Esophagus squamous epithelium (tissue), 5 donors: ENCODE data around the gene PANX2. TPM values are rescaled to one million over a fixed set of nuclear protein-coding genes. Genes with fewer than 3 reads are reported as not detected.

ENCODE experiments used
- DNase-seq: peaks from one replicate; lab custom pipeline; 2025; lab: John Stamatoyannopoulos, UW
- H3K27ac ChIP-seq, 4 donors: fragments of 200-600 bp; sonication (generic); one replicate each; pipeline ENCODE4 v1.5.1; 2016 to 2019; ENCODE audit warnings: mild to moderate bottlenecking in 1 of 4
- H3K27me3 ChIP-seq, 4 donors: fragments of 200-600 bp; sonication (generic); 1 replicate in 3 of 4; 2 replicates in 1 of 4; pipeline versions ENCODE4 v1.5.1 to v1.6.0; 2017 to 2021; ENCODE audit warnings: antibody characterized with exemption in 1 of 4
- H3K36me3 ChIP-seq, 3 donors: fragments of 200-600 bp; sonication (generic); one replicate each; pipeline ENCODE4 v1.5.1; 2016 to 2019
- H3K4me1 ChIP-seq, 3 donors: fragments of 200-600 bp; sonication (generic); one replicate each; pipeline ENCODE4 v1.5.1; 2017 to 2019
- H3K4me3 ChIP-seq, 4 donors: fragments of 200-600 bp; sonication (generic); 1 replicate in 3 of 4; 2 replicates in 1 of 4; pipeline ENCODE4 v1.5.1; 2016 to 2019; ENCODE audit warnings: mild to moderate bottlenecking in 2 of 4, moderate library complexity in 1 of 4
- H3K9me3 ChIP-seq, 3 donors: fragments of 200-600 bp; sonication (generic); one replicate each; pipeline ENCODE4 v1.5.1; 2016 to 2019
- CTCF ChIP-seq, 6 experiments: fragments of 450-650 bp in 4 of 6; fragments of 200-600 bp in 2 of 6; sonication (generic) in 2 of 6; IDR thresholded peaks; one replicate each; pipeline ENCODE4 v1.5.1; 2016 to 2019; ENCODE audit warnings: antibody characterized with exemption in 6 of 6, mild to moderate bottlenecking in 4 of 6, moderate library complexity in 4 of 6
- POLR2A ChIP-seq, 4 donors: fragments of 450-650 bp; IDR thresholded peaks; one replicate each; pipeline ENCODE4 v1.6.1; 2017; ENCODE audit warnings: antibody characterized with exemption in 4 of 4, mild to moderate bottlenecking in 4 of 4, moderate library complexity in 3 of 4
- WGBS, 2 donors: methylation state at CpG; one replicate each; pipeline ENCODE4 v1.1.5; 2018; 5-methylcytosine and 5-hydroxymethylcytosine counted together
- intact Hi-C: fragments of 100-400 bp; cut with DNase I; formaldehyde crosslinking; loops from one replicate; pipeline ENCODE4 v1.15.0; 2022
- total RNA-seq, 4 donors: library from RNA; depleted of rRNA; stranded (reverse); fragments of >200 nt; gene quantifications; one replicate each; pipeline ENCODE4 v1.1.0, GENCODE V29; 2016
- donor health status: DM: yes; HTN: yes; CAD: no.

PANX2 gene
- total RNA-seq, 4 donors from 2014 or later, result 1.6 to 4.5 (median 3.4) TPM

DNA sequence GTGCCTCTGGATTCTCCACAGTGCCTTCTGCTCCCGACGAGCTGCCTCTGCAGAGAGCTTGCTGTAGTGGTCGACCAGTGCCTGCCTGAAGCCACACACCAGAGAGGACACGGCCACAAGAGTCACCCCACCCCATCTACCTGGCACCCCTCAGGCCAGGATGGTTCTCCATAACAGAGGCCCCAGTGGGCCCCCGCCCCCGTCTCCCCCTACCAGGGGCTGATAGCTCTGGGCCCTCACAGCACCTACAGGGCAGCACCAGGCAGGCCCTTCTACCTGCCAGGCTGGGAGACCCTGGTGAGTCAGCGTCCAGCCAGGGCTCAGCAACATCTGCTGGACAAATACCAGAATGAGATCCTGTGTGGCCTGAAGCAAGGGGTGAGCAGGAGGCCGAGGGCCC is 52.0 kb downstream of the PANX2 start:
- Histone ChIP-seq H3K27me3 (no peaks in the 10 kb centered on the region), H3K4me3 (no peak overlapping the region), H3K36me3 (peaks cover 55 to 98% (median 67%) of the 10 kb centered on the region in 3 donors), H3K9me3 (no peaks in the 10 kb centered on the region), H3K4me1 (peaks cover 0 to 11% (median 4%) of the 10 kb centered on the region in 3 donors), H3K27ac (no peak overlapping the region)
- WGBS, 2 donors, result 84 to 100% methylated on average over 1 to 4 of the region's 8 CpGs
- intact Hi-C loops, result no loop called here
- DNase-seq, result no peak
- TF ChIP-seq CTCF (IDR thresholded peaks at IDR 0.05) (no peak), POLR2A (IDR thresholded peaks at IDR 0.05) (no peak)

DNA sequence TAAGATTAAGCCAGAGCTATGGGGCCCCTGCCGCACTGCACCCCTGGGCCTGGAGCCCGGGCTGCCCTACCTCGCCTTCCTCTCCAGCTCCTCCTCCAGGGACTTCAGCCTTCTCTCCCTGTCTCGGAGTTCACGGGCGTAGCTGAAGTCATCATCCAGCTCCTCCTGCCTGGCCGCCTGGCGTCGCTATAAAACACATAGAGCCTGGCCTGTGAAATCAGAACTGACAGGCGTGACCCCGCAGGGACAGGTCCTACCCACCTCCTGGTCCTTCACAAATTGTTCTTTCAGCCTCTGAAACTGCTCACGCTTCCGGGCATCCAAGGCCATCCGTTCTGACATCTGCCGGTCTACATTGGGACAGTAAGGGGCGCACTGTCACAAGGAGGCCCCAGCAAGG is 53.5 kb downstream of the PANX2 start:
- intact Hi-C loops, result no loop called here
- Histone ChIP-seq H3K9me3 (no peaks in the 10 kb centered on the region), H3K4me1 (peaks cover 0 to 9% (median 4%) of the 10 kb centered on the region in 3 donors), H3K27ac (no peak overlapping the region), H3K4me3 (no peak overlapping the region), H3K27me3 (no peaks in the 10 kb centered on the region), H3K36me3 (peaks cover 47 to 98% (median 61%) of the 10 kb centered on the region in 3 donors)
- 92 to 94% methylated on average over 11 to 16 of the region's 16 CpGs for WGBS, 2 donors
- DNase-seq, result no peak
- TF ChIP-seq CTCF (IDR thresholded peaks at IDR 0.05), result no peak
- no peak for TF ChIP-seq POLR2A (IDR thresholded peaks at IDR 0.05)

DNA sequence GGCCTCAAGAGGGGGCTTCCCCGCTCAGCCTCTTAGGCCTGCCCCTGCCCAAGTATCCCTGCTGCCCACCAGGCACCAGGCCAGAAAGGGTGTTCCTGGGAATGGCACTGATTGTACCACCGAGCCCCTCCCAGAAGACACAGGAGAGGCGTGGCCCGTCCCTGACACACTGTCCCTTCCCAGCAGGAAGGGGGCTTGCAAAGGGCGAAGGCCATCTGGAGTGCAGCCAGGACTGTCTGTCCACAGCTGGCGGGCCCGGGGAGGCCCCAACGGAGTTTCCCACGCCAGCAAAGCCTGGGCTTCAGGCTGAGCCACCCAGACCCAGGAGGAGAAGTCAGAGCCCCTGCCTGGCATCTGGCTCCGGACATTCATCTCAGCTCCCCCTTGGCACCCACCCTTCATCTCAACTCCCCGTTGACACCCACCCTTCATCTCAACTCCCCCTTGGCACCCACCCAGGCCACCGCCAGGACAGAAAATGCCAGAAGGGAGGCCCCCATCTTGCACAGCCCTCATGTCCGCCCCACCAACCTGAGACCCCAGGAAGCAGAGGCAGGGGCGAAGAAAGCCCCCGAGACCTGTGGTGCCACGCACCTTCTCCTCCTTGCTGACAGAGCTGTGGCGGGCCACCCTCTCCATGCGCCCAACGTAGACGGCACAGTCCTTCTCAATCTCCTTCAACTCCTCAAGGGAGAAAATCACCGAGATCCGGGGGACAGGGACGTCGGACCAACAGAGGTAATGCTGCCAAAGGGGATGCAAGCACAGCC is 54.9 kb downstream of the PANX2 start:
- DNase-seq, result no peak
- H3K4me3 ChIP-seq, result no peak overlapping the region
- H3K36me3 ChIP-seq, result peaks cover 45 to 100% (median 65%) of the 10 kb centered on the region in 3 donors
- TF ChIP-seq CTCF (IDR thresholded peaks at IDR 0.05) (no peak), POLR2A (IDR thresholded peaks at IDR 0.05) (no peak)
- no peaks in the 10 kb centered on the region for H3K9me3 ChIP-seq
- no peak overlapping the region for H3K27ac ChIP-seq
- H3K4me1 ChIP-seq, result no peaks in the 10 kb centered on the region
- H3K27me3 ChIP-seq, result no peaks in the 10 kb centered on the region
- WGBS, 2 donors, result no CpG with 5 or more reads among the region's 24 CpGs
- intact Hi-C loops, result no loop called here

- no peaks in the 10 kb centered on the region for H3K4me1 ChIP-seq
- no peak for DNase-seq
- 98% methylated on average over 16 of the region's 31 CpGs; no CpG with 5 or more reads in 1 of the 2 donors for WGBS, 2 donors
- H3K36me3 ChIP-seq, result peaks cover 38 to 98% (median 58%) of the 10 kb centered on the region in 3 donors
- H3K27me3 ChIP-seq, result no peaks in the 10 kb centered on the region
- intact Hi-C loops, result no loop called here
- no peaks in the 10 kb centered on the region for H3K9me3 ChIP-seq
- TF ChIP-seq POLR2A (IDR thresholded peaks at IDR 0.05), result no peak
- TF ChIP-seq CTCF (IDR thresholded peaks at IDR 0.05), result no peak
- H3K4me3 ChIP-seq, result no peak overlapping the region
- no peak overlapping the region for H3K27ac ChIP-seq
Observed at GRCh38 chr22:50226063-50226874, 55.7 kb downstream of the PANX2 start.

DNA sequence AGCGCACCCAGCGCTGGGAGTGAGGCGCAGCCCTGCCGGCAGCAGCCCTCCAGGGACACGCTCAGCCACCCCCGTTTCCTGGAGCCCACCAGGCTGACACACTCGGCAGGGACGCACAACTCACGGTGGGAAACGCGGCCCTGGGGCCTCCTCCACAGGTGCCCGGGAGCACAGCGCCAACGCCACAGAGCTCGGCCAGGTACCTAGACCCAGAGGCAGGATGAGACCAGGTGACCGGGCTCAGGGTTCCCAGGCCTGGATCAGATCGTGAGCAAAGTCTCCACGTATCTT is 56.3 kb downstream of the PANX2 start:
- Histone ChIP-seq H3K27me3 (no peaks in the 10 kb centered on the region), H3K36me3 (peaks cover 32 to 98% (median 53%) of the 10 kb centered on the region in 3 donors), H3K4me1 (no peaks in the 10 kb centered on the region), H3K9me3 (no peaks in the 10 kb centered on the region), H3K27ac (no peak overlapping the region), H3K4me3 (no peak overlapping the region)
- DNase-seq, result no peak
- WGBS, 2 donors, result 90 to 100% methylated on average over 2 to 5 of the region's 18 CpGs
- TF ChIP-seq CTCF (IDR thresholded peaks at IDR 0.05), result no peak
- TF ChIP-seq POLR2A (IDR thresholded peaks at IDR 0.05), result no peak
- intact Hi-C loops, result no loop called here
